Ascending aorta (tissue), 2 donors: ENCODE data around the gene HEXIM2. TPM values are rescaled to one million over a fixed set of nuclear protein-coding genes. Genes with fewer than 3 reads are reported as not detected.

Experiments
- DNase-seq, 2 donors: peaks; one replicate each; pipeline ENCODE4 v3.0.0-alpha.2; 2019; ENCODE audit warnings: low spot score in 2 of 2
- H3K27ac ChIP-seq, 2 donors: fragments of 200-600 bp; sonication (generic); one replicate each; pipeline ENCODE4 v1.5.1; 2016 to 2017; ENCODE audit warnings: mild to moderate bottlenecking in 1 of 2
- H3K27me3 ChIP-seq: fragments of 200-600 bp; sonication (generic); one replicate; pipeline ENCODE4 v1.5.1; 2017
- H3K36me3 ChIP-seq, 2 donors: fragments of 200-600 bp; sonication (generic); one replicate each; pipeline ENCODE4 v1.5.1; 2016
- H3K4me1 ChIP-seq, 2 donors: fragments of 200-600 bp; sonication (generic); one replicate each; pipeline ENCODE4 v1.5.1; 2016 to 2017; ENCODE audit warnings: mild to moderate bottlenecking in 1 of 2
- H3K4me3 ChIP-seq, 2 donors: fragments of 200-600 bp; sonication (generic); one replicate each; pipeline ENCODE4 v1.5.1; 2016 to 2017; ENCODE audit warnings: mild to moderate bottlenecking in 1 of 2
- H3K9me3 ChIP-seq, 2 donors: fragments of 200-600 bp; sonication (generic); one replicate each; pipeline ENCODE4 v1.5.1; 2016
- CTCF ChIP-seq, 3 experiments: fragments of 200-600 bp in 2 of 3; fragments of 450-650 bp in 1 of 3; sonication (generic) in 2 of 3; IDR thresholded peaks; one replicate each; pipeline ENCODE4 v1.5.1; 2016 to 2019; ENCODE audit warnings: antibody characterized with exemption in 3 of 3, mild to moderate bottlenecking in 1 of 3, moderate library complexity in 1 of 3
- intact Hi-C: fragments of 100-400 bp; cut with DNase I; formaldehyde crosslinking; loops from one replicate; pipeline ENCODE4 v1.15.1; 2023
- total RNA-seq: library from RNA; depleted of rRNA; stranded (reverse); fragments of >200 nt; gene quantifications from one replicate; pipeline ENCODE4 v1.1.0, GENCODE V29; 2016

Gene HEXIM2
- total RNA-seq, 1 donor from 2014 or later = 1.4 TPM

- Histone ChIP-seq H3K27ac (no peak overlapping the region), H3K27me3 (no peaks in the 10 kb centered on the region), H3K36me3 (no peaks in the 10 kb centered on the region), H3K9me3 (no peaks in the 10 kb centered on the region), H3K4me3 (no peak overlapping the region), H3K4me1 (no peaks in the 10 kb centered on the region)
- intact Hi-C loops = no loop called here
- TF ChIP-seq CTCF (IDR thresholded peaks at IDR 0.05) = no peak
- DNase-seq = no peak
These were observed 22.5 kb downstream of the HEXIM2 start for GRCh38 chr17:45184144-45184543.

GRCh38 chr17:45186801-45187354 is 25.2 kb downstream of the HEXIM2 start:
- TF ChIP-seq CTCF (IDR thresholded peaks at IDR 0.05) = no peak

GRCh38 chr17:45189009-45189408 is 27.3 kb downstream of the HEXIM2 start:
- no peak overlapping the region for H3K27ac ChIP-seq
- intact Hi-C loops = no loop called here
- H3K9me3 ChIP-seq = no peaks in the 10 kb centered on the region
- no peaks in the 10 kb centered on the region for H3K4me1 ChIP-seq
- no peak overlapping the region for H3K4me3 ChIP-seq
- no peak for TF ChIP-seq CTCF (IDR thresholded peaks at IDR 0.05)
- no peaks in the 10 kb centered on the region for H3K27me3 ChIP-seq
- no peaks in the 10 kb centered on the region for H3K36me3 ChIP-seq
- DNase-seq = no peak

More at GRCh38 chr17:45186801-45187354, 25.2 kb downstream of the HEXIM2 start:
- H3K4me1 ChIP-seq = no peaks in the 10 kb centered on the region
- no peak overlapping the region for H3K27ac ChIP-seq
- no peaks in the 10 kb centered on the region for H3K27me3 ChIP-seq
- DNase-seq = no peak
- intact Hi-C loops = no loop called here
- H3K36me3 ChIP-seq = no peaks in the 10 kb centered on the region
- H3K4me3 ChIP-seq = no peak overlapping the region
- no peaks in the 10 kb centered on the region for H3K9me3 ChIP-seq

- no peaks in the 10 kb centered on the region for H3K9me3 ChIP-seq
- no peak overlapping the region for H3K27ac ChIP-seq
- H3K36me3 ChIP-seq = no peaks in the 10 kb centered on the region
- DNase-seq = no peak
- H3K27me3 ChIP-seq = no peaks in the 10 kb centered on the region
- H3K4me1 ChIP-seq = no peaks in the 10 kb centered on the region
- H3K4me3 ChIP-seq = no peak overlapping the region
- intact Hi-C loops = no loop called here
- TF ChIP-seq CTCF (IDR thresholded peaks at IDR 0.05) = no peak
These were observed 29.0 kb downstream of the HEXIM2 start for GRCh38 chr17:45190503-45191255.

GRCh38 chr17:45195424-45195823 is 33.7 kb downstream of the HEXIM2 start:
- H3K27me3 ChIP-seq = no peaks in the 10 kb centered on the region
- H3K4me1 ChIP-seq = peaks cover 0 to 4% of the 10 kb centered on the region in 2 donors
- TF ChIP-seq CTCF (IDR thresholded peaks at IDR 0.05) = no peak
- H3K9me3 ChIP-seq = no peaks in the 10 kb centered on the region
- H3K4me3 ChIP-seq = no peak overlapping the region
- H3K27ac ChIP-seq = no peak overlapping the region
- intact Hi-C loops = loop anchor here (5.0 kb wide), 2 partner anchors 178 to 278 kb away; partner anchors contain the start of gene GFAP
- no peaks in the 10 kb centered on the region for H3K36me3 ChIP-seq
- no peak for DNase-seq
